GM12878 (cell line): Measurements from ENCODE around the gene CD2BP2. TPM values are rescaled to one million over a fixed set of nuclear protein-coding genes. Genes with fewer than 3 reads are reported as not detected.
"Not testable (repeated sequence)": the region's sequence is repeated elsewhere in the genome, so short reads cannot be mapped to it uniquely, and the experiment has no call there.

Experiments
- ATAC-seq: fragments of 200-7000 bp; cut with Tn5 transposase; 3 replicates; pipeline ENCODE4 v1.9.1; 2020; ENCODE audit warnings: mild to moderate bottlenecking, moderate library complexity
- BruUV-seq: library from RNA; stranded (reverse); fragments of 400-500 nt; replicated peaks from 2 replicates; lab custom pipeline; 2021; lab: Mats Ljungman, UMichigan
- CTCF ChIA-PET: fragments of 300-600 bp; sonication (Branson Sonifier 250); formaldehyde crosslinking; extraction: SDS; loops from one replicate; lab custom pipeline; 2021; ENCODE audit warnings: inconsistent platforms; lab: Yijun Ruan, JAX
- POLR2A ChIA-PET: fragments of 350-600 bp; formaldehyde crosslinking; extraction: SDS; loops from one replicate; lab custom pipeline; 2021; ENCODE audit warnings: inconsistent platforms; lab: Charles Lee
- RAD21 ChIA-PET: fragments of 300-600 bp; sonication (Branson Sonifier 250); formaldehyde crosslinking; loops from one replicate; lab custom pipeline; 2023; ENCODE audit warnings: antibody characterized with exemption; ENCODE audit not compliant: unreplicated experiment; lab: Charles Lee
- SMC1A ChIA-PET: fragments of 300-600 bp; sonication (Branson Sonifier 250); formaldehyde crosslinking; loops from one replicate; lab custom pipeline; 2023; ENCODE audit not compliant: unreplicated experiment, uncharacterized antibody; lab: Charles Lee
- DNase-seq: peaks from one replicate; pipeline ENCODE4 v3.0.0-alpha.2; 2011; ENCODE audit warnings: low read depth, low spot score
- FAIRE-seq: peaks from 3 replicates; lab custom pipeline; 2011; peaks lifted over from hg19 to GRCh38; lab: Jason Lieb, UNC
- H2AFZ ChIP-seq: 2 replicates; pipeline ENCODE4 v1.6.0; 2011; ENCODE audit warnings: low read depth, low read length, control low read depth; ENCODE audit not compliant: control insufficient read depth
- H3K27ac ChIP-seq: 2 replicates; pipeline ENCODE4 v1.5.1; 2011; ENCODE audit warnings: control low read depth; ENCODE audit not compliant: control insufficient read depth, insufficient read depth
- H3K27me3 ChIP-seq, 2 experiments: replicated peaks in 1 of 2; 2 replicates each; pipeline versions ENCODE4 v1.6.0 to v1.6.1; 2011; ENCODE audit warnings: low read length in 1 of 2; ENCODE audit not compliant: control insufficient read depth in 2 of 2, insufficient read depth in 2 of 2
- H3K36me3 ChIP-seq, 2 experiments: 2 replicates each; pipeline ENCODE4 v1.5.1; 2011; ENCODE audit warnings: low read length in 1 of 2; ENCODE audit not compliant: control insufficient read depth in 2 of 2, insufficient read depth in 2 of 2
- H3K4me1 ChIP-seq: 2 replicates; pipeline ENCODE4 v1.6.1; 2011; ENCODE audit warnings: mild to moderate bottlenecking, low read length, moderate library complexity, mixed read lengths; ENCODE audit not compliant: control insufficient read depth, insufficient read depth
- H3K4me2 ChIP-seq: 2 replicates; pipeline ENCODE4 v1.6.0; 2011; ENCODE audit warnings: control low read depth; ENCODE audit not compliant: control insufficient read depth, insufficient read depth
- H3K4me3 ChIP-seq: fragments of 200-600 bp; sonication (generic); 2 replicates; pipeline ENCODE4 v1.5.1; 2016
- H3K79me2 ChIP-seq: 2 replicates; pipeline ENCODE4 v1.6.0; 2011; ENCODE audit warnings: low read length; ENCODE audit not compliant: control insufficient read depth, insufficient read depth
- H3K9ac ChIP-seq: 2 replicates; pipeline ENCODE4 v1.8.0; 2011; ENCODE audit warnings: low read length, control low read depth, mixed read lengths; ENCODE audit not compliant: control insufficient read depth, insufficient read depth
- H3K9me3 ChIP-seq: replicated peaks from 3 replicates; pipeline ENCODE4 v1.5.1; 2011; ENCODE audit warnings: mild to moderate bottlenecking, low read length; ENCODE audit not compliant: control insufficient read depth, insufficient read depth
- H4K20me1 ChIP-seq: 2 replicates; pipeline ENCODE4 v1.6.0; 2011; ENCODE audit not compliant: control insufficient read depth, insufficient read depth
- BCL11A ChIP-seq: IDR thresholded peaks from 2 replicates; pipeline ENCODE4 v1.6.1; 2011; ENCODE audit warnings: low read depth, low read length
- CHD2 ChIP-seq: IDR thresholded peaks from 2 replicates; pipeline ENCODE4 v1.6.1; 2011; ENCODE audit warnings: low read depth, low read length, improper control_type of control experiment, borderline replicate concordance
- DPF2 ChIP-seq: fragments of 450-650 bp; IDR thresholded peaks from 2 replicates; pipeline ENCODE4 v1.6.1; 2017; ENCODE audit warnings: mild to moderate bottlenecking
- EGR1 ChIP-seq, 2 experiments: IDR thresholded peaks; 1 replicate in 1 of 2; 2 replicates in 1 of 2; pipeline ENCODE4 v1.6.1; 2011 to 2012; ENCODE audit warnings: low read depth in 2 of 2, low read length in 2 of 2, borderline replicate concordance in 1 of 2, mild to moderate bottlenecking in 1 of 2, moderate library complexity in 1 of 2
- MXI1 ChIP-seq: fragments of 150-350 bp; IDR thresholded peaks from 2 replicates; pipeline ENCODE4 v1.6.1; 2011; ENCODE audit warnings: low read depth, mild to moderate bottlenecking, inconsistent platforms, low read length, improper control_type of control experiment
- POLR2AphosphoS5 ChIP-seq: IDR thresholded peaks from 2 replicates; pipeline ENCODE4 v1.6.1; 2011; ENCODE audit warnings: mild to moderate bottlenecking, low read length, inconsistent platforms
- RB1 ChIP-seq: fragments of 450-650 bp; formaldehyde crosslinking; IDR thresholded peaks from 2 replicates; pipeline ENCODE4 v1.6.1; 2017; ENCODE audit warnings: mild to moderate bottlenecking, borderline replicate concordance
- RUNX3 ChIP-seq: IDR thresholded peaks from 2 replicates; pipeline ENCODE4 v1.6.1; 2012; ENCODE audit warnings: low read length, inconsistent platforms
- SIN3A ChIP-seq: IDR thresholded peaks from 2 replicates; pipeline ENCODE4 v1.6.1; 2012; ENCODE audit warnings: low read depth, low read length, improper control_type of control experiment
- WGBS: methylation state at CpG from one replicate; pipeline ENCODE4 v1.1.6; 2016; ENCODE audit warnings: low lambda C conversion rate; ENCODE audit not compliant: insufficient replicate concordance, insufficient coverage; ENCODE audit errors: missing lambda C conversion rate; 5-methylcytosine and 5-hydroxymethylcytosine counted together
- in situ Hi-C: fragments of 300-500 bp; cut with MboI; formaldehyde crosslinking; loops from 9 replicates; pipeline ENCODE4 v1.14.3; 2018; ENCODE audit warnings: mixed read lengths
- intact Hi-C: fragments of 100-400 bp; cut with micrococcal nuclease; formaldehyde crosslinking; loops from one replicate; pipeline ENCODE4 v1.14.2; 2022; ENCODE audit not compliant: unreplicated experiment
- polyA plus RNA-seq, 11 experiments: library from polyadenylated mRNA; depleted of rRNA in 4 of 11; unstranded in 6 of 11; stranded (reverse) in 5 of 11; fragments of >200 nt; fragmentation: Nextera tagmentation in 4 of 11; fragmentation: Illumina TruSeq in 1 of 11; extraction: Ambion mirVana in 4 of 11; extraction: Trizol in 1 of 11; gene quantifications; 1 replicate in 1 of 11; 2 replicates in 10 of 11; pipeline versions ENCODE4 v1.2.1 to v1.2.3, GENCODE V29; 2011 to 2016; ENCODE audit warnings: inconsistent platforms in 2 of 11, missing spikeins in 2 of 11, low read depth in 1 of 11
- total RNA-seq, 4 experiments: library from RNA; depleted of rRNA in 3 of 4; stranded (reverse); fragments of >200 nt in 3 of 4; fragmentation: Illumina TruSeq in 1 of 4; extraction: Trizol in 1 of 4; gene quantifications; 2 replicates each; pipeline versions ENCODE4 v1.2.1 to v1.2.3, GENCODE V29; 2013 to 2021
- TF ChIP-seq, protein P1 (sequence below): fragments of 450-650 bp; IDR thresholded peaks from 2 replicates; pipeline ENCODE4 v1.6.1; 2016; ENCODE audit warnings: mild to moderate bottlenecking
- TF ChIP-seq, protein P2 (sequence below): fragments of 450-650 bp; IDR thresholded peaks from 2 replicates; pipeline ENCODE4 v1.6.1; 2017; ENCODE audit warnings: mild to moderate bottlenecking, moderate library complexity

Gene CD2BP2
- total and polyA plus RNA-seq, 10 of the 15 experiments (the other 5 are each of a cell fraction or from before 2014, with no cell fraction given): 3.3 to 47.9 (median 31.8) TPM

GRCh38 chr16:30335598-30336474 is 19.3 kb downstream of the CD2BP2 start (continued):
- TF ChIP-seq, protein P1, sequence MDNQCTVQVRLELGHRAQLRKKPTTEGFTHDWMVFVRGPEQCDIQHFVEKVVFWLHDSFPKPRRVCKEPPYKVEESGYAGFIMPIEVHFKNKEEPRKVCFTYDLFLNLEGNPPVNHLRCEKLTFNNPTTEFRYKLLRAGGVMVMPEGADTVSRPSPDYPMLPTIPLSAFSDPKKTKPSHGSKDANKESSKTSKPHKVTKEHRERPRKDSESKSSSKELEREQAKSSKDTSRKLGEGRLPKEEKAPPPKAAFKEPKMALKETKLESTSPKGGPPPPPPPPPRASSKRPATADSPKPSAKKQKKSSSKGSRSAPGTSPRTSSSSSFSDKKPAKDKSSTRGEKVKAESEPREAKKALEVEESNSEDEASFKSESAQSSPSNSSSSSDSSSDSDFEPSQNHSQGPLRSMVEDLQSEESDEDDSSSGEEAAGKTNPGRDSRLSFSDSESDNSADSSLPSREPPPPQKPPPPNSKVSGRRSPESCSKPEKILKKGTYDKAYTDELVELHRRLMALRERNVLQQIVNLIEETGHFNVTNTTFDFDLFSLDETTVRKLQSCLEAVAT: 0 out of 2 replicates have a peak, but pooled peaks have one; percentile 37
- no peak for TF ChIP-seq BCL11A
- TF ChIP-seq CHD2: no peak
- peak; percentile 28; the same call in 1 of the 2 replicates for TF ChIP-seq RUNX3

DNA sequence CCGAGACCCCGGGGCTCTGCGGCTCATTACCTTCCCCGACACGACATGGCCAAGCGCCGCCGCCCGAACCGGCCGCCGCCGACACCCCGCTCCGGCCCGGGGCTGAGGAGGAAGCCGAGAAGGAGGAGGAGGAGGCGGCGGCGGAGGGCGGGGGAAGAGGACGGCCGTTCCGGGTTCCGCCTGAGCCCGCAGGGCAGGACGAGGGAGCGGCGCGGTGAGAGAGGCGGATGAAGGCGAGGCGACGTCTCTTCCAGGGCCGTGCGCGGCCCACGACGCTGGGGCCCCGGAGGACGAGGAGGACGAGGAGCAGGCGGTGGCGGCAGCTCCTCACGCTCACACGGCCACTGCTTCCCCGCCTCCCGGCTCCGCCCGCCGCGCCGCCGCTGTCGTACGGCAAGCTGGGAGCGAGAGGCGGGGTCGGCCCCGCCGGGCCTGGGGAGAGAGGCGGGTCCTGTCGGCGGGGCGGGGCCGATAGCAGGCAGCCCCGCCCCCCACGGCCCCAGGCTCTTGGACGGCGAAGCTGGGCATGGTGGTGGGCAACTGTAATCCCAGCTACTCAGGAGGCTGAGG is 20.0 kb downstream of the CD2BP2 start:
- under 1% methylated on average over 44 of the region's 70 CpGs for WGBS
- POLR2A ChIA-PET: interaction anchor here (0.8 to 2.4 kb wide), 7 partner anchors 14 to 299 kb away, joined by 3 to 9 read pairs (median 3); partner anchors contain the start of genes CORO1A and SEPTIN1
- Histone ChIP-seq H3K4me3 (peak overlapping the region; percentile 59), H2AFZ (peak overlapping the region; percentile 89), H3K4me2 (peak overlapping the region; percentile 86), H3K9ac (peak overlapping the region; percentile 54; the same call in 1 of the 2 replicates), H3K27ac (peak overlapping the region; percentile 77)
- H3K79me2 ChIP-seq, H3K36me3 ChIP-seq, FAIRE-seq, in situ Hi-C loops, H3K27me3 ChIP-seq, H4K20me1 ChIP-seq, H3K4me1 ChIP-seq, intact Hi-C loops, H3K9me3 ChIP-seq: not testable (repeated sequence)
- DNase-seq: peak; percentile 20
- ATAC-seq: peak; percentile 87
- SMC1A ChIA-PET: interaction anchor here (0.9 to 1.8 kb wide), 4 partner anchors 14 to 36 kb away, joined by 3 to 6 read pairs (median 5); partner anchors contain the start of gene CD2BP2
- CTCF ChIA-PET: interaction anchor here (0.8 to 1.5 kb wide), 4 partner anchors 20 to 263 kb away, joined by 3 to 5 read pairs (median 4); partner anchors contain the start of genes CD2BP2 and TBC1D10B
- RAD21 ChIA-PET: interaction anchor here (0.6 to 2.1 kb wide), 7 partner anchors 16 to 242 kb away, joined by 3 to 8 read pairs (median 4); partner anchors contain the start of gene SEPTIN1
- BruUV-seq: TSS peak; percentile 84
- 0 out of 3 replicates have a peak, but pooled peaks of 1 of the 2 experiments have one; percentile 19 for TF ChIP-seq EGR1 (IDR thresholded peaks at IDR 0.05; ENCODE audit: borderline replicate concordance in 1 of 2, low read depth in 2 of 2, low read length in 2 of 2)
- TF ChIP-seq SIN3A: 0 out of 2 replicates have a peak, but pooled peaks have one; percentile 23
- peak; percentile 48; the same call in 1 of the 2 replicates for TF ChIP-seq POLR2AphosphoS5
- TF ChIP-seq MXI1: 0 out of 2 replicates have a peak, but pooled peaks have one; percentile 54
- TF ChIP-seq, protein P2, sequence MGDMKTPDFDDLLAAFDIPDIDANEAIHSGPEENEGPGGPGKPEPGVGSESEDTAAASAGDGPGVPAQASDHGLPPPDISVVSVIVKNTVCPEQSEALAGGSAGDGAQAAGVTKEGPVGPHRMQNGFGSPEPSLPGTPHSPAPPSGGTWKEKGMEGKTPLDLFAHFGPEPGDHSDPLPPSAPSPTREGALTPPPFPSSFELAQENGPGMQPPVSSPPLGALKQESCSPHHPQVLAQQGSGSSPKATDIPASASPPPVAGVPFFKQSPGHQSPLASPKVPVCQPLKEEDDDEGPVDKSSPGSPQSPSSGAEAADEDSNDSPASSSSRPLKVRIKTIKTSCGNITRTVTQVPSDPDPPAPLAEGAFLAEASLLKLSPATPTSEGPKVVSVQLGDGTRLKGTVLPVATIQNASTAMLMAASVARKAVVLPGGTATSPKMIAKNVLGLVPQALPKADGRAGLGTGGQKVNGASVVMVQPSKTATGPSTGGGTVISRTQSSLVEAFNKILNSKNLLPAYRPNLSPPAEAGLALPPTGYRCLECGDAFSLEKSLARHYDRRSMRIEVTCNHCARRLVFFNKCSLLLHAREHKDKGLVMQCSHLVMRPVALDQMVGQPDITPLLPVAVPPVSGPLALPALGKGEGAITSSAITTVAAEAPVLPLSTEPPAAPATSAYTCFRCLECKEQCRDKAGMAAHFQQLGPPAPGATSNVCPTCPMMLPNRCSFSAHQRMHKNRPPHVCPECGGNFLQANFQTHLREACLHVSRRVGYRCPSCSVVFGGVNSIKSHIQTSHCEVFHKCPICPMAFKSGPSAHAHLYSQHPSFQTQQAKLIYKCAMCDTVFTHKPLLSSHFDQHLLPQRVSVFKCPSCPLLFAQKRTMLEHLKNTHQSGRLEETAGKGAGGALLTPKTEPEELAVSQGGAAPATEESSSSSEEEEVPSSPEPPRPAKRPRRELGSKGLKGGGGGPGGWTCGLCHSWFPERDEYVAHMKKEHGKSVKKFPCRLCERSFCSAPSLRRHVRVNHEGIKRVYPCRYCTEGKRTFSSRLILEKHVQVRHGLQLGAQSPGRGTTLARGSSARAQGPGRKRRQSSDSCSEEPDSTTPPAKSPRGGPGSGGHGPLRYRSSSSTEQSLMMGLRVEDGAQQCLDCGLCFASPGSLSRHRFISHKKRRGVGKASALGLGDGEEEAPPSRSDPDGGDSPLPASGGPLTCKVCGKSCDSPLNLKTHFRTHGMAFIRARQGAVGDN: peak; percentile 39; the same call in 1 of the 2 replicates
- peak; percentile 53; the same call in 1 of the 2 replicates for TF ChIP-seq DPF2
- TF ChIP-seq RB1: peak; percentile 84; the same call in 1 of the 2 replicates
